HepG2 (cell line): ENCODE data around the gene HSD11B2. TPM values are rescaled to one million over a fixed set of nuclear protein-coding genes. Genes with fewer than 3 reads are reported as not detected.

Experiments
- BORCS8-MEF2B ChIP-seq: sonication (generic); formaldehyde crosslinking; IDR thresholded peaks from 2 replicates; pipeline ENCODE4 v1.8.0; 2022; ENCODE audit warnings: mild to moderate bottlenecking, missing genetic modification reagents
- ETV6 ChIP-seq: sonication (generic); formaldehyde crosslinking; conservative IDR thresholded peaks from 2 replicates; pipeline ENCODE4 v1.4.0; 2020; ENCODE audit warnings: missing genetic modification reagents
- HES4 ChIP-seq: sonication (generic); formaldehyde crosslinking; IDR thresholded peaks from 2 replicates; pipeline ENCODE4 v1.9.0; 2021; ENCODE audit warnings: mild to moderate bottlenecking, missing genetic modification reagents, borderline replicate concordance
- HIVEP1 ChIP-seq: sonication (generic); formaldehyde crosslinking; IDR thresholded peaks from 2 replicates; pipeline ENCODE4 v1.4.0; 2020; ENCODE audit warnings: mild to moderate bottlenecking, missing genetic modification reagents
- HOXD1 ChIP-seq: sonication (generic); formaldehyde crosslinking; IDR thresholded peaks from 2 replicates; pipeline ENCODE4 v1.5.0; 2020; ENCODE audit warnings: missing genetic modification reagents
- NR2F2 ChIP-seq: IDR thresholded peaks from 2 replicates; pipeline ENCODE4 v1.6.1; 2012; ENCODE audit warnings: low read depth, inconsistent platforms, borderline replicate concordance
- POLR2AphosphoS5 ChIP-seq: IDR thresholded peaks from 2 replicates; pipeline ENCODE4 v1.6.1; 2012; ENCODE audit warnings: low read depth, low read length
- RORA ChIP-seq: sonication (generic); formaldehyde crosslinking; IDR thresholded peaks from 2 replicates; pipeline ENCODE4 v1.5.0; 2020; ENCODE audit warnings: mild to moderate bottlenecking, missing genetic modification reagents, moderate library complexity
- SP4 ChIP-seq: sonication (generic); formaldehyde crosslinking; IDR thresholded peaks from 2 replicates; pipeline ENCODE4 v1.8.1; 2023; ENCODE audit warnings: mild to moderate bottlenecking, missing genetic modification reagents
- TBX2 ChIP-seq: sonication (generic); formaldehyde crosslinking; IDR thresholded peaks from 2 replicates; pipeline ENCODE4 v1.5.0; 2020; ENCODE audit warnings: missing genetic modification reagents, mild to moderate bottlenecking, borderline replicate concordance
- ZBTB38 ChIP-seq: sonication (generic); formaldehyde crosslinking; IDR thresholded peaks from 2 replicates; pipeline ENCODE4 v1.5.1; 2020; ENCODE audit warnings: mild to moderate bottlenecking, missing genetic modification reagents
- ZFP62 ChIP-seq: sonication (generic); formaldehyde crosslinking; IDR thresholded peaks from 2 replicates; pipeline ENCODE4 v1.4.0; 2020; ENCODE audit warnings: missing genetic modification reagents
- ZNF136 ChIP-seq: sonication (generic); formaldehyde crosslinking; IDR thresholded peaks from 2 replicates; pipeline ENCODE4 v1.8.1; 2022; ENCODE audit warnings: low read depth, mild to moderate bottlenecking, moderate library complexity, missing genetic modification reagents
- ZNF205 ChIP-seq: IDR thresholded peaks from 2 replicates; pipeline ENCODE4 v1.6.1; 2018; ENCODE audit warnings: missing biosample characterization, missing genetic modification reagents
- ZNF768 ChIP-seq: sonication (generic); formaldehyde crosslinking; IDR thresholded peaks from 2 replicates; pipeline ENCODE4 v1.4.0; 2020; ENCODE audit warnings: missing genetic modification reagents
- polyA plus RNA-seq, 8 experiments: library from polyadenylated mRNA; depleted of rRNA in 3 of 8; stranded (reverse) in 7 of 8; unstranded in 1 of 8; fragments of >200 nt; fragmentation: Illumina TruSeq in 4 of 8; extraction: Trizol in 4 of 8; gene quantifications; 2 replicates each; pipeline versions ENCODE4 v1.2.1 to v1.2.3, GENCODE V29; 2011 to 2016; ENCODE audit warnings: low read depth in 4 of 8, missing spikeins in 1 of 8, mixed read lengths in 1 of 8; ENCODE audit not compliant: insufficient read depth in 1 of 8
- total RNA-seq, 5 experiments: library from RNA; depleted of rRNA; stranded (reverse); fragments of >200 nt; fragmentation: Illumina TruSeq; extraction: Trizol; gene quantifications; 2 replicates each; pipeline ENCODE4 v1.2.3, GENCODE V29; 2016; ENCODE audit warnings: low read depth in 1 of 5
- TF ChIP-seq, protein P1 (sequence below): sonication (generic); formaldehyde crosslinking; IDR thresholded peaks from 2 replicates; pipeline ENCODE4 v1.4.0; 2020; ENCODE audit warnings: missing genetic modification reagents
- TF ChIP-seq, protein P2 (sequence below): sonication (generic); formaldehyde crosslinking; IDR thresholded peaks from 2 replicates; pipeline ENCODE4 v1.5.1; 2020; ENCODE audit warnings: mild to moderate bottlenecking, moderate library complexity, missing genetic modification reagents
- TF ChIP-seq, protein P3 (sequence below): sonication (generic); formaldehyde crosslinking; IDR thresholded peaks from 2 replicates; pipeline ENCODE4 v1.4.0; 2020; ENCODE audit warnings: mild to moderate bottlenecking, missing genetic modification reagents
- TF ChIP-seq, protein P4 (sequence below): sonication (generic); formaldehyde crosslinking; IDR thresholded peaks from 2 replicates; pipeline ENCODE4 v1.5.0; 2020; ENCODE audit warnings: mild to moderate bottlenecking, missing genetic modification reagents
- TF ChIP-seq, protein P5 (sequence below): sonication (generic); formaldehyde crosslinking; IDR thresholded peaks from 2 replicates; pipeline ENCODE4 v1.5.1; 2020; ENCODE audit warnings: mild to moderate bottlenecking, missing genetic modification reagents, borderline replicate concordance
- TF ChIP-seq, protein P6 (sequence below): sonication (generic); formaldehyde crosslinking; IDR thresholded peaks from 2 replicates; pipeline ENCODE4 v1.5.0; 2020; ENCODE audit warnings: missing genetic modification reagents

Gene HSD11B2
- total and polyA plus RNA-seq, 2 of the 13 experiments (the other 11 are each of a cell fraction or from before 2014, with no cell fraction given), result 8.9 to 13.6 TPM

DNA sequence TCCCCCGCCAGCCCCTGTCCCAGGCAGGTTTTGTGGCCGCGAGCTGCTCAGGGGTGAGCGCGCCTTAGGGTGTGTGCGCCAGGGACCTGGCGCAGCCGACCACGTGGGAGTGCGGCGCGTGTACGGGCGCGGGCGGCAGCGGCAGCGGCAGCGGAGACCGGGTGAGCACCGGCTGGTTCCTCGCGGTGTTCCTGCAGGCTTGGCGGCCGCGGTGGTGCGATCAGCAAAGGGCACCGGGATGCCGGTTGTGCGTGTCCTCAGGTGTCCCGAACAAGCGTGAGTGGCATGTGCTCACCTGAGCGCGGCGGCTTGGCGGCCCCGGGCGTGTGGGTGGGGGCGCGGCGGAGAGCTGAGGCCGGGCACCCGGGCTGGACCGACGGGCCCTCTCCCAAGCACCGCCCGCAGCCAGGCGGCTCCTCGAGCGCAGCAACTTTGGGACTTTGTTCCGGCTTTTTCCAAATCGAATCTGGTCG lies 381 bp upstream of the HSD11B2 start (continued):
- TF ChIP-seq, protein P1, sequence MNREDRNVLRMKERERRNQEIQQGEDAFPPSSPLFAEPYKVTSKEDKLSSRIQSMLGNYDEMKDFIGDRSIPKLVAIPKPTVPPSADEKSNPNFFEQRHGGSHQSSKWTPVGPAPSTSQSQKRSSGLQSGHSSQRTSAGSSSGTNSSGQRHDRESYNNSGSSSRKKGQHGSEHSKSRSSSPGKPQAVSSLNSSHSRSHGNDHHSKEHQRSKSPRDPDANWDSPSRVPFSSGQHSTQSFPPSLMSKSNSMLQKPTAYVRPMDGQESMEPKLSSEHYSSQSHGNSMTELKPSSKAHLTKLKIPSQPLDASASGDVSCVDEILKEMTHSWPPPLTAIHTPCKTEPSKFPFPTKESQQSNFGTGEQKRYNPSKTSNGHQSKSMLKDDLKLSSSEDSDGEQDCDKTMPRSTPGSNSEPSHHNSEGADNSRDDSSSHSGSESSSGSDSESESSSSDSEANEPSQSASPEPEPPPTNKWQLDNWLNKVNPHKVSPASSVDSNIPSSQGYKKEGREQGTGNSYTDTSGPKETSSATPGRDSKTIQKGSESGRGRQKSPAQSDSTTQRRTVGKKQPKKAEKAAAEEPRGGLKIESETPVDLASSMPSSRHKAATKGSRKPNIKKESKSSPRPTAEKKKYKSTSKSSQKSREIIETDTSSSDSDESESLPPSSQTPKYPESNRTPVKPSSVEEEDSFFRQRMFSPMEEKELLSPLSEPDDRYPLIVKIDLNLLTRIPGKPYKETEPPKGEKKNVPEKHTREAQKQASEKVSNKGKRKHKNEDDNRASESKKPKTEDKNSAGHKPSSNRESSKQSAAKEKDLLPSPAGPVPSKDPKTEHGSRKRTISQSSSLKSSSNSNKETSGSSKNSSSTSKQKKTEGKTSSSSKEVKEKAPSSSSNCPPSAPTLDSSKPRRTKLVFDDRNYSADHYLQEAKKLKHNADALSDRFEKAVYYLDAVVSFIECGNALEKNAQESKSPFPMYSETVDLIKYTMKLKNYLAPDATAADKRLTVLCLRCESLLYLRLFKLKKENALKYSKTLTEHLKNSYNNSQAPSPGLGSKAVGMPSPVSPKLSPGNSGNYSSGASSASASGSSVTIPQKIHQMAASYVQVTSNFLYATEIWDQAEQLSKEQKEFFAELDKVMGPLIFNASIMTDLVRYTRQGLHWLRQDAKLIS (CRISPR knock-in tag), result no peak
- TF ChIP-seq TBX2 (CRISPR knock-in tag) (peak; percentile 87), RORA (no peak), ZNF136 (CRISPR knock-in tag) (peak; percentile 25; the same call in 1 of the 2 replicates), BORCS8-MEF2B (peak; percentile 93), HES4 (CRISPR knock-in tag) (peak; percentile 93), HOXD1 (CRISPR knock-in tag) (peak; percentile 67; the same call in 1 of the 2 replicates), SP4 (peak; percentile 69), ZBTB38 (CRISPR knock-in tag) (peak; percentile 89), ZNF205 (CRISPR knock-in tag) (peak; percentile 38; the same call in 1 of the 2 replicates), HIVEP1 (peak; percentile 76), ETV6 (CRISPR knock-in tag) (peak; percentile 82; the same call in 1 of the 2 replicates), NR2F2 (no peak), ZNF768 (CRISPR knock-in tag) (peak; percentile 71), ZFP62 (no peak), POLR2AphosphoS5 (peak; percentile 67)
- TF ChIP-seq, protein P2, sequence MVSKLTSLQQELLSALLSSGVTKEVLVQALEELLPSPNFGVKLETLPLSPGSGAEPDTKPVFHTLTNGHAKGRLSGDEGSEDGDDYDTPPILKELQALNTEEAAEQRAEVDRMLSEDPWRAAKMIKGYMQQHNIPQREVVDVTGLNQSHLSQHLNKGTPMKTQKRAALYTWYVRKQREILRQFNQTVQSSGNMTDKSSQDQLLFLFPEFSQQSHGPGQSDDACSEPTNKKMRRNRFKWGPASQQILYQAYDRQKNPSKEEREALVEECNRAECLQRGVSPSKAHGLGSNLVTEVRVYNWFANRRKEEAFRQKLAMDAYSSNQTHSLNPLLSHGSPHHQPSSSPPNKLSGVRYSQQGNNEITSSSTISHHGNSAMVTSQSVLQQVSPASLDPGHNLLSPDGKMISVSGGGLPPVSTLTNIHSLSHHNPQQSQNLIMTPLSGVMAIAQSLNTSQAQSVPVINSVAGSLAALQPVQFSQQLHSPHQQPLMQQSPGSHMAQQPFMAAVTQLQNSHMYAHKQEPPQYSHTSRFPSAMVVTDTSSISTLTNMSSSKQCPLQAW, result no peak
- TF ChIP-seq, protein P3, sequence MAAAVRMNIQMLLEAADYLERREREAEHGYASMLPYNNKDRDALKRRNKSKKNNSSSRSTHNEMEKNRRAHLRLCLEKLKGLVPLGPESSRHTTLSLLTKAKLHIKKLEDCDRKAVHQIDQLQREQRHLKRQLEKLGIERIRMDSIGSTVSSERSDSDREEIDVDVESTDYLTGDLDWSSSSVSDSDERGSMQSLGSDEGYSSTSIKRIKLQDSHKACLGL (CRISPR knock-in tag), result peak; percentile 99
- TF ChIP-seq, protein P4, sequence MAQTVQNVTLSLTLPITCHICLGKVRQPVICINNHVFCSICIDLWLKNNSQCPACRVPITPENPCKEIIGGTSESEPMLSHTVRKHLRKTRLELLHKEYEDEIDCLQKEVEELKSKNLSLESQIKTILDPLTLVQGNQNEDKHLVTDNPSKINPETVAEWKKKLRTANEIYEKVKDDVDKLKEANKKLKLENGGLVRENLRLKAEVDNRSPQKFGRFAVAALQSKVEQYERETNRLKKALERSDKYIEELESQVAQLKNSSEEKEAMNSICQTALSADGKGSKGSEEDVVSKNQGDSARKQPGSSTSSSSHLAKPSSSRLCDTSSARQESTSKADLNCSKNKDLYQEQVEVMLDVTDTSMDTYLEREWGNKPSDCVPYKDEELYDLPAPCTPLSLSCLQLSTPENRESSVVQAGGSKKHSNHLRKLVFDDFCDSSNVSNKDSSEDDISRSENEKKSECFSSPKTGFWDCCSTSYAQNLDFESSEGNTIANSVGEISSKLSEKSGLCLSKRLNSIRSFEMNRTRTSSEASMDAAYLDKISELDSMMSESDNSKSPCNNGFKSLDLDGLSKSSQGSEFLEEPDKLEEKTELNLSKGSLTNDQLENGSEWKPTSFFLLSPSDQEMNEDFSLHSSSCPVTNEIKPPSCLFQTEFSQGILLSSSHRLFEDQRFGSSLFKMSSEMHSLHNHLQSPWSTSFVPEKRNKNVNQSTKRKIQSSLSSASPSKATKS (CRISPR knock-in tag), result no peak
- TF ChIP-seq, protein P5, sequence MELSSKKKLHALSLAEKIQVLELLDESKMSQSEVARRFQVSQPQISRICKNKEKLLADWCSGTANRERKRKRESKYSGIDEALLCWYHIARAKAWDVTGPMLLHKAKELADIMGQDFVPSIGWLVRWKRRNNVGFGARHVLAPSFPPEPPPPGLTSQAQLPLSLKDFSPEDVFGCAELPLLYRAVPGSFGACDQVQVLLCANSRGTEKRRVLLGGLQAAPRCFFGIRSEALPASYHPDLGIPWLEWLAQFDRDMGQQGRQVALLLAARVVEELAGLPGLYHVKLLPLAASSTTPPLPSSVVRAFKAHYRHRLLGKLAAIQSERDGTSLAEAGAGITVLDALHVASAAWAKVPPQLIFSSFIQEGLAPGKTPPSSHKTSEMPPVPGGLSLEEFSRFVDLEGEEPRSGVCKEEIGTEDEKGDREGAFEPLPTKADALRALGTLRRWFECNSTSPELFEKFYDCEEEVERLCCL (CRISPR knock-in tag), result no peak
- TF ChIP-seq, protein P6, sequence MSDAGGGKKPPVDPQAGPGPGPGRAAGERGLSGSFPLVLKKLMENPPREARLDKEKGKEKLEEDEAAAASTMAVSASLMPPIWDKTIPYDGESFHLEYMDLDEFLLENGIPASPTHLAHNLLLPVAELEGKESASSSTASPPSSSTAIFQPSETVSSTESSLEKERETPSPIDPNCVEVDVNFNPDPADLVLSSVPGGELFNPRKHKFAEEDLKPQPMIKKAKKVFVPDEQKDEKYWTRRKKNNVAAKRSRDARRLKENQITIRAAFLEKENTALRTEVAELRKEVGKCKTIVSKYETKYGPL (CRISPR knock-in tag), result peak; percentile 60; the same call in 1 of the 2 replicates
